ENCODE measurements around the gene PITPNC1.

PITPNC1 gene

DNA sequence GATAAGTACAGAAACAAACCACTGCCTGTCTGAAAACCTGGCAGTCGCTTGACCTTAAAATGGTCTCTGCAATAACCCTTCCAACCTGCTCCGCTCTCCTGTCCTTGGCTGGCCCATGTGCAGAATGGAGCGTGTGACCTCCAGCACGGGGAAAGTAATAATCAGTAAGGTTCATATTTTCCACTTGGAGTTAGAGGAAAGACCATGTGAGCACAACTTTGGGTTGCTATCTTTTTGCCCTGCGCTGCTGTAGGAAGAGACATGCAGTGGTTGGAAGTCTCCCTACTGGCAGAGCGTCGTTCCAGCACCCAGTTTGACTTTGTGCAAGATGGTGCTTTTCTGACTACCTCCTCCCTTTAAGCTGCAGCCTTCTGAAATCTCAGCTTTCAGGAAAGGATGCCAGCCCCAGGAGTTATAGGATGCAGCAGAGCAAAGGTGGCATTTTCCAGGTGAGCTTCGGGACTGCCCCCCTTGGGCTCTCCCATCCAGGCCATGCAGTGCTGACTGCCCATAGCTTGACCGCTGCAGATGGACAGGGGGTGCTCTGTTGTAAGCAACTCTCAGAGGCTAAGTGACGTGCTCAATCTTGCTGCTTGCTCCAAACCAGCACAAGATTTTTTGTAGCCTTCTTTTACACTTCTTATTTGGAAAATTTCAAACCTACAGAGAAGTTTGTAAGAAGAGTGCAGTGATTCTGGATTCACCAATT, 230.0 kb downstream of the PITPNC1 start:
- H2AFZ ChIP-seq, result peak overlapping the region; percentile 30
- H3K4me2 ChIP-seq (ENCODE audit: low read length), result peak overlapping the region; percentile 70
- H3K27ac ChIP-seq, result no peak overlapping the region
- H3K4me1 ChIP-seq, result peaks cover 17% of the 10 kb centered on the region
- H3K36me3 ChIP-seq (ENCODE audit: control insufficient read depth, insufficient read depth, low read length), result no peaks in the 10 kb centered on the region
- no peaks in the 10 kb centered on the region for H3K9me3 ChIP-seq (ENCODE audit: control insufficient read depth, low read length)
- H3K4me3 ChIP-seq (ENCODE audit: low read depth, low read length), result no peak overlapping the region
- no peaks in the 10 kb centered on the region for H3K79me2 ChIP-seq
- H3K9ac ChIP-seq, result no peak overlapping the region
- TF ChIP-seq, protein P1, sequence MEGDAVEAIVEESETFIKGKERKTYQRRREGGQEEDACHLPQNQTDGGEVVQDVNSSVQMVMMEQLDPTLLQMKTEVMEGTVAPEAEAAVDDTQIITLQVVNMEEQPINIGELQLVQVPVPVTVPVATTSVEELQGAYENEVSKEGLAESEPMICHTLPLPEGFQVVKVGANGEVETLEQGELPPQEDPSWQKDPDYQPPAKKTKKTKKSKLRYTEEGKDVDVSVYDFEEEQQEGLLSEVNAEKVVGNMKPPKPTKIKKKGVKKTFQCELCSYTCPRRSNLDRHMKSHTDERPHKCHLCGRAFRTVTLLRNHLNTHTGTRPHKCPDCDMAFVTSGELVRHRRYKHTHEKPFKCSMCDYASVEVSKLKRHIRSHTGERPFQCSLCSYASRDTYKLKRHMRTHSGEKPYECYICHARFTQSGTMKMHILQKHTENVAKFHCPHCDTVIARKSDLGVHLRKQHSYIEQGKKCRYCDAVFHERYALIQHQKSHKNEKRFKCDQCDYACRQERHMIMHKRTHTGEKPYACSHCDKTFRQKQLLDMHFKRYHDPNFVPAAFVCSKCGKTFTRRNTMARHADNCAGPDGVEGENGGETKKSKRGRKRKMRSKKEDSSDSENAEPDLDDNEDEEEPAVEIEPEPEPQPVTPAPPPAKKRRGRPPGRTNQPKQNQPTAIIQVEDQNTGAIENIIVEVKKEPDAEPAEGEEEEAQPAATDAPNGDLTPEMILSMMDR (IDR thresholded peaks at IDR 0.05), result no peak
- no peaks in the 10 kb centered on the region for H3K27me3 ChIP-seq (ENCODE audit: control insufficient read depth, insufficient read depth, low read length)

- Histone ChIP-seq H2AFZ (no peak overlapping the region), H3K36me3 (ENCODE audit: control insufficient read depth, insufficient read depth, low read length) (no peaks in the 10 kb centered on the region), H3K4me2 (ENCODE audit: low read length) (no peak overlapping the region), H3K4me3 (ENCODE audit: low read depth, low read length) (no peak overlapping the region), H3K79me2 (no peaks in the 10 kb centered on the region), H3K27me3 (ENCODE audit: control insufficient read depth, insufficient read depth, low read length) (no peaks in the 10 kb centered on the region), H3K4me1 (peaks cover 17% of the 10 kb centered on the region), H3K9me3 (ENCODE audit: control insufficient read depth, low read length) (no peaks in the 10 kb centered on the region), H3K27ac (no peak overlapping the region), H3K9ac (no peak overlapping the region)
- TF ChIP-seq, protein P1 (IDR thresholded peaks at IDR 0.05), result no peak
Measured at GRCh38 chr17:67610061-67610460, 233.0 kb downstream of the PITPNC1 start.

DNA sequence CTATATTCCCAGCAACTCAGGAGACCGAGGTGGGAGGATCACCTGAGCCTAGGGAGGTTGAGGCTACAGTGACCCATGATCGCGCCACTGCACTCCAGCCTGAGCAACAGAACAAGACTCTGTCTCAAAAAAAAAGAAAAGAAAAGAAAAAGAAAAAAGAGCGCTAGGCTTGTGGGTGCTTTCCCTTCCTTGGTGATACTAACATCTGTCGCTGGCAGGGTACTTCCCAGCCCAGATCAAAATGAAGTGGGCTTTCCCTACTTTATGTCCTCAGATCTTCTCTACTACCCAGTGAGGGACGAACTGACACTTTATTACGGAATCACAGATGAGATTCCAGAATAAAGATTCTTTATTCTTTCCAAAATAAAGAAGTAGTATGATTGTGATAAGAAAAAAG, 236.9 kb downstream of the PITPNC1 start:
- Histone ChIP-seq H3K4me1 (no peaks in the 10 kb centered on the region), H3K27ac (no peak overlapping the region), H3K4me2 (ENCODE audit: low read length) (no peak overlapping the region), H3K79me2 (no peaks in the 10 kb centered on the region), H3K9me3 (ENCODE audit: control insufficient read depth, low read length) (no peaks in the 10 kb centered on the region), H3K27me3 (ENCODE audit: control insufficient read depth, insufficient read depth, low read length) (no peaks in the 10 kb centered on the region), H3K9ac (no peak overlapping the region), H3K36me3 (ENCODE audit: control insufficient read depth, insufficient read depth, low read length) (no peaks in the 10 kb centered on the region), H2AFZ (no peak overlapping the region), H3K4me3 (ENCODE audit: low read depth, low read length) (no peak overlapping the region)
- TF ChIP-seq, protein P1 (IDR thresholded peaks at IDR 0.05), result no peak

GRCh38 chr17:67615011-67615561, 238.0 kb downstream of the PITPNC1 start:
- H3K27ac ChIP-seq, result no peak overlapping the region
- no peaks in the 10 kb centered on the region for H3K27me3 ChIP-seq (ENCODE audit: control insufficient read depth, insufficient read depth, low read length)
- no peaks in the 10 kb centered on the region for H3K79me2 ChIP-seq
- no peak overlapping the region for H3K4me3 ChIP-seq (ENCODE audit: low read depth, low read length)
- no peaks in the 10 kb centered on the region for H3K4me1 ChIP-seq
- TF ChIP-seq, protein P1 (IDR thresholded peaks at IDR 0.05), result no peak
- H3K9me3 ChIP-seq (ENCODE audit: control insufficient read depth, low read length), result no peaks in the 10 kb centered on the region
- no peak overlapping the region for H2AFZ ChIP-seq
- H3K36me3 ChIP-seq (ENCODE audit: control insufficient read depth, insufficient read depth, low read length), result no peaks in the 10 kb centered on the region
- no peak overlapping the region for H3K4me2 ChIP-seq (ENCODE audit: low read length)
- H3K9ac ChIP-seq, result no peak overlapping the region

- no peaks in the 10 kb centered on the region for H3K27me3 ChIP-seq (ENCODE audit: control insufficient read depth, insufficient read depth, low read length)
- H3K4me1 ChIP-seq, result no peaks in the 10 kb centered on the region
- H3K27ac ChIP-seq, result no peak overlapping the region
- H3K79me2 ChIP-seq, result no peaks in the 10 kb centered on the region
- H3K4me2 ChIP-seq (ENCODE audit: low read length), result no peak overlapping the region
- no peaks in the 10 kb centered on the region for H3K9me3 ChIP-seq (ENCODE audit: control insufficient read depth, low read length)
- no peaks in the 10 kb centered on the region for H3K36me3 ChIP-seq (ENCODE audit: control insufficient read depth, insufficient read depth, low read length)
- TF ChIP-seq, protein P1 (IDR thresholded peaks at IDR 0.05), result no peak
- no peak overlapping the region for H3K4me3 ChIP-seq (ENCODE audit: low read depth, low read length)
- H3K9ac ChIP-seq, result no peak overlapping the region
- no peak overlapping the region for H2AFZ ChIP-seq
Measured at GRCh38 chr17:67615736-67616135, 238.7 kb downstream of the PITPNC1 start.
